CD4-positive, alpha-beta T cell treated with Interleukin-12 subunit alpha and Interleukin-12 subunit beta, for 1 hour (primary cell): ENCODE data around the gene KRT4.

ENCODE experiments used
- DNase-seq: peaks from one replicate; pipeline ENCODE4 v3.0.0-alpha.2; 2020

Gene KRT4

DNA sequence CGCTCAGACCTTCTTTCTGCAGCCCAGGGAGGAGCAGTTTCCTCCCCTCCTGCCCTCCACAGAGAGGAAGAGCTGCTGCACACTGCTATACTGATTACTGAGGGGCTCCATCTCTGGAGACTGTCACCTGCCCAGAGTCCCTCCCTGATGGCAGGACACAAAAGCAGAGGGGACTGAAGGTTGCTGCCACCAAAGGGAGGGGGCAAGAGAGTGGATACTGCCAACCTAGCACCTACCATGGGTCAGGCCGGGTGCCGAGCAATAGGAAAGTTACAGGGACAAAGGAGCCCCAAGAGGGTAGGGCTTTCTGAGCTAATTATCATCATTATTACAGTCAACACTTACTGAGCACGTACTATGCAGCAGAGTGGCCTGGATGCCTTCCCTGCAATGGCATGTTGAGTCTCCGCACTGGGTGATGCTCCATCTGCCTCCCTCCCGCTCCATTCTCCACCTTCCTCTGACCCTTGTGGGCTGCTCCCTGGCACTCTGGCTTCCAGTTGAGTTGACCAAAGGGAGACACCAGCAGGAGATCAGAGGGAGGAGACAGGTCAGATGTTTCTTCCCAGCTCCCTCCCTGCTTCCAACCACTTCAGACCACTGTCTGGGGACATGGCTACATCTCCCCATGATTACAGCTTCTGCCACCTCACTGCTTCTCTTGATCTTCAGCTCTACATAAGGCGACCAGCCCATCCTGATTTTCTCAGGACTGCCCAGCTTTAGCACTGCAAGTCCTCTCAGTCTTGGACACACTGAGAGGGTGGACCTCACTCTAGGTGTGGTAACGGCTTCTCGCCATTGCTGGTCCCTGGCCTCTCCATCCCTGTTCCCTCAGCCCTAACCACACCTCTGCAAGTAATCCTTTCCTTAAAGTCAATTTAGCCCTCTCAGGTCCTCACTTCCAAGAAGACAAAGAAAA is 22.8 kb upstream of the KRT4 start:
- no peak for DNase-seq

DNA sequence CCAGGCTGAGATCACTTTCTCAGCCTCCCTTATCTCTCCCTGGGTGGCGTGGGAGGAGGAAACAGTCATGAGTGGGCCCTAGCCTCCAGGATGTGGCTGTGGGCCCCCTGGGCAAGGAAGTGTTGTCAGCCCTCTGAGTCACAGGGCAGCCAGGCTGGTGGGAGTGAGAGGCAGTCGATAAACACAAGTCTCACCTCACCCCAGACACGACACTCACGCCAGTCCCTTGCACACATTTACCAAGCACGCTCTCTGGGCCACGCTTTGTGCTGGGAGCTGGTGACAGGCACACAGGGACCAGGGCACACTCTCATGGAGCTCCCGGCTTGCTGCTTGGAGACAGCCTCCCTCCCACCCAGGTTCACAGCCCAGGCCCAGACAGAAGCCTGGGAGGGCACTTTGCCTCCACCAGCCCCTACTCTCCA is 22.1 kb upstream of the KRT4 start:
- DNase-seq: peak; percentile 14

DNA sequence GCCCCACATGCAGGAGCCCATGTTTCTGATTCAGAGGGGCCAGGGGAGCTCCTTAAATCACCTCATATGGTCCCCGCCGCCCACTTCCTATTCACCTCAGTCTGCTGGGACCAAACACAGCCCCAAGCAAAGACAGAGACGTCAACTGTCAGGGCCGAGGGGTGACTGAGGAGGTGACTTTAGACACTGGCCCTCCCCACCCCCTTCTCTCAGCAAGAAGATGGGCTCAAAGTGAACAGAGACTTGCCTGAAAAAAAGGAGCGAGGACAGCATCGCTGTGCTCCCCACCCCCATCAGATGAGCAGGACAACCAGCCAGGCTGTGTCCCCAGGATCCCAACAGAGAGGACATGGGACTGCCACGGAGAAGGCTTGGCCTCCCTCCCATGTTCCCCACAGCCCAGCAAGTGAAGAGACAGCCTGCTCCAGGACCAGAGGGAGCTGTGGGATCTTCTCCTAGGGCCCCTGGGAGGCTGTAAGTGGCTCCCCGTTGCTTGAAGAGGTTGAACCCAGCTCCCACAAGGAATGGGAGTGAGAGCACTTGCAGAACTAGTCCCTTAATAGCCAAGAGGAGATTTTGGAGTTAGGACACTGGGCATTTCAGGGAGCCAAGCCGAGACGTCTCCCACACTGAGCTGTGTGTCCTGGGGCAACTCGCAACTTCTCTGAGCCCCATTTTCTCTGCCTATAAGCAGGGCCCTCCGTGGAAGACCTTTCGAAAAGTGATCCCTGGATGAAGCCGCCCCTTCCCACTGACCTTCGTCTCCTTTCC is 21.5 kb upstream of the KRT4 start:
- no peak for DNase-seq

DNA sequence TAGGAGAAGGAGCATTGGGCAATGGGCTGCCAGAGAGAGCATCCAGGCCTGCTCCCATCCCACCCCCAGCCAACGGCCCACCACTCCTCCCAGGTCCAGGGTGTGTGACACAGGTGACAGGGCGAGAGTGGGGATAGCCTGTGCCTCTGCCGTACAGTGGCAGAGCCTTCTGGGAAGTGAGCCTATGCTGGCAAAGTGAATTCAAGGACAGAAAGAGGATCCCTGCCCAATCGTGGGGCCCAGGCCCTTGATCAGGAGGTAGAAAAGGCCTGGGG is 20.7 kb upstream of the KRT4 start:
- DNase-seq: no peak

DNA sequence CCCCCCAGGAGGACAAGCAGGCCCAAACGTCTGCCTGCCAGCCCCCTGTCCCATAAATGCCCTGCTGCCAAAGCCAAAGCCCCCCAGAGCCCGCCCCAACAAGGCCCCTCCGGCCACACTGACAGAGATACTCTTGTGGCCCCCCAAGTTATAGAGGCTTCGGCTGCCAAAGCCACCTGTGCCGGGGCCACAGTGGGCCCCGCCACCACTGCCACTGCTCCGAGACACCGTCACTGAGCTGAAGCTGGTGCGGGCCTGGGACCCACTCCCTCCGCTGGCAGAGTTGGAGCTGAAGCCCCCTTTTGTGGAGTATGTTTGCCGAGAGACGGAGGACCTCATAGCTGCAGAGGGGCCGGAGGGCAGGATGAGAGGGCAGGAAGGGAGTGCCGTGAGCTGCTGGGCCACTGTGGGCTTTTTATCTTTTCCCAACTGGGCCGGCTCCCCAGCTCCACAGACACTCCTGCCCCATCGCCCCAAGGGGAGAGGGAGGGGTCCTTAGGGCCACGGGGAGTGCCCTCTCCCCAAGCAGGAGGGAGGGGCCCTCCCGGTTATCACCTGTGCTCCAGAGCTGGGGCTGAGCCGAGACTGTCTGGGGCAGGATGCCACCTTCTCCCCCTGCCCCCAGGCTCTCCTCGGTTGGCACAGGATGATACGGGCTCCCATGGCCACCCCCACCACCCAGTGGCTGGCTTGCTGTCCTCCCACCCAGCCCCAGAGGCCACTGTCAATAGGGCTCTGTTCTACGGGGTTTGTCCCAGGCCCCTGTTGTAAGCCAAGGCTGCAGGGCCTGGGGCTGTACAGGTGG is 20.2 kb upstream of the KRT4 start, which contains the start of gene KRT79:
Gene KRT79 (minus strand): TSS at position 390 of the 805 bp plus-strand sequence. CDS start 51 bp downstream, at position 339.
- no peak for DNase-seq

DNA sequence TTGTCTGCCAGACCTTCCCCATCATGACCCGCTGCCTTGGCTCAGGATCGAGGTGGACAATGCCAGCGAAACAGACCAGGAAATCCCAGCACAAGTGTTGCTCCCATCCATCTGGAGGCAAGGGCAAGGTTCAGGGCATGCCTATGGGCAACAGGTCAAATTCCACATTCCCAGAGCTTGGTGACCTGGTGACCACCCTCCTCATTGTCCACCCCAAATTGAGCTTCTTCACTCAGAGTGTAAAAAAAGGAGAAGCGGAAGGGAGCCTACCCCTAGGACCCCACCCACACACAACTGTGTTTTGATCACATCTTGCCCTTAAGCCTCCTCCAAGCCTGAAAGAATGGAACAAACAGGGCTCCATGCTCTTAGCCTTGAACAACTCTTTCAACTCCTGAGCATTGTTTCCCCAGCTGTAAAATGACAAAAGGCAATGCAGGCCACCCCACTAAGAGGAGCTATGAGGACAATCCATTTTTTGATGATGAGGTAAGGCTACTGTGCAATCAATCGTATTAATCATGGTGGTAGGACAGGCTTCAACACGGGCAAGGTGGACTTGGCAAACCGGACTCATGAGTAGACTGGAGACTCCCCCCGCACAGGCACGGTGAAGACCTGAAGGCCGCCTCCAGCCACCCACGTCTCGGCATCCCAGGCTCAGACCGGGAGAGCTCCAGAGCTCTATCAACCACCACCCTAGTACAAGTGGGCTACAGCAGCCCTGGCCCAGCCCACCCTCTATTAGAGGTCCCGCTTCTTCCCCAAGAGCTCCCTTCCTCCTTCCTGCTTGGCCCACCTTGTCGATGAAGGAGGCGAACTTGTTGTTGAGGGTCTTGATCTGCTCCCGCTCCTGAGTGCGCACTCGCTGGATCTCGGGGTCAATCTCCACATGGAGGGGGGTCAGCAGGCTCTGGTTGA is 19.3 kb upstream of the KRT4 start:
- no peak for DNase-seq

DNA sequence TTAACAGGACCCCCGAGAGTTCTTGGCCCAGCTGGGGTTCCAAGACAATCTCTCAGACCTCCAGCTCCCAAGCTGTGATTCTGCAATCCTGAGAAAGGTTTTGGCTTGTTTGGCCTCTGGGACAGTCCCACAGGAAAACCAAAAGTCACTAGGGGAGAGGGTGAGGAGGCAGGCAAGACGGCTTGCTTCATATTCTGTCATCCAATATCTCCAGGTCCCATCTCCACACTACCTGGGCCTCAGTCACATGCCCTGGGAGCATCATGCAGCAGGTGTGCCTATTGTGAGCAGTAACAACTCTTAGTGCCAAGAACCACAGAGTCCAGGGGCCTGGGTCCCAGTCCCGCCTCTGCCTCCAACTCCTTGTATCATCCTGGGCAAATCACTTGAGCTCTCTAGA is 18.5 kb upstream of the KRT4 start:
- no peak for DNase-seq

DNA sequence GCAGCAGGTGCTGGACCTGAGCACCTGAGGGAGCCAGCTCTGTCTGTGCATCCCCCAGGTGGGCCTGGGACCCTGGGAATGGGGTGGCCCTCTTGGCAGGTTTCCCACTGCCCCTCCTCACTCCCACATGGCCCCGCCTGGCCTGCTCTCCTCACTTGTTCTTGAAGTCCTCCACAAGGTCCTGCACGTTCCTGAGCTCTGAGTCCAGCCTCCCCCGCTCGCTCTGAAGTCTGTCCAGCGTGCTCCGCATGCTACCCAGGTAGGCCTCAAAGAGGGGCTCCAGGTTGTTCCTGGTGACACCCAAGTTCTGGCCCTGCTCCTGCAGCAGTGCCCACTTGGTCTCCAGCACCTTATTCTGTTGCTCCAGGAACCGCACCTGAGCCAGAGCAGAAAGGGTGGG is 17.3 kb upstream of the KRT4 start:
- no peak for DNase-seq

DNA sequence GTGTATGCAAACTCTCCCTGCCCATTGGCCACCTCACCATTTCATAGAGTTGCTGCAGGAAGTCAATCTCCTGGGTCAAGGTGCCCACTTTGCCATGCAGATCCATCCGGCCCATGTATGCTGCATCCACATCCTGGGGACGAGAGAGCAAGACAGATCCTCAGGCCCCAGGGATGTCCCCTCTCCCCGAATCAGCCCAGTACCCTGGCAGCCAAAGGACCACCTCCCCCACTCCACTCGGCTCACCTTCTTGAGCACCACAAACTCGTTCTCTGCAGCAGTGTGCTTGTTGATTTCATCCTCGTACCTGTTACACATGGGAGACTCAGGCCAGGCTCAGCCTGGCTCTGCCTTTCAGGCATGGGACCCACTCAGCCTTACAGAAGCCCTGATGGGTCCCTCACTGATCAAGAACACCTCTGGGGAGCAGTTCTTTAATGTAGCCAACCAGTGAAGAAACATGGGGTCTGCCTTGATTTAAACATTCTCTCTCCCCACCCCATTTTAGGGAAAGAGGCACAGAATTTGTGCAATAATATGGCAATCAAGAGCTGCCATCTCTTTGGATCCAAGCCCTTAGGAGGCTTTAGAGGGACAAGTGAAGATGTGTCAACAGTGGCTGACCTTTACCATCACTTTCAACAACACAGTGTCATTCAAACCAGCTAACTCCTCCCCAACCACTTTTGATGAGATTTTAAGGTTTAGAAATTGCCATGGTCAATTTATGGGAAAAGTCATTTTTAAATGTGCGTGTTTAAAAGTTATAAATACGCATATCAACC is 16.3 kb upstream of the KRT4 start:
- DNase-seq: no peak

DNA sequence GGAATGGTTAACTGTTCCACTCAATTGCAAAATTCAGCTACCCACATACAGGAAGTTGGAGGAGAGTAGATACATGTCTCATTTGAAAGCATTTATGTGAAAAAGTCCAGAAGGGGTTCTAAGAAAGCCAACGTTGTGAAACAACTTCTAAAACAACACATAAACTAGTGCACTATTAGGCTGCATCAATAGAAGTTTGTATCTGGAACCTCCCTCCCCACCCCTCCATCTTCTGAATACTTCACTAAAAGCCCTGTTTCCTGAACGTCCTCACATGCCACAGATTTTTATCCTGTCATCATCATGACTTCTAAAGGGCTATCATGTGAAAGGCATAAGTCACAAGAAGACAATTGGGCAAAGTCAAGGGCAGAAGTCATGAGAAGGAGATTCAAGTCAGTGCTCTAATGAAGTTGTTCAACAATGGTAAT is 14.7 kb upstream of the KRT4 start:
- no peak for DNase-seq

DNA sequence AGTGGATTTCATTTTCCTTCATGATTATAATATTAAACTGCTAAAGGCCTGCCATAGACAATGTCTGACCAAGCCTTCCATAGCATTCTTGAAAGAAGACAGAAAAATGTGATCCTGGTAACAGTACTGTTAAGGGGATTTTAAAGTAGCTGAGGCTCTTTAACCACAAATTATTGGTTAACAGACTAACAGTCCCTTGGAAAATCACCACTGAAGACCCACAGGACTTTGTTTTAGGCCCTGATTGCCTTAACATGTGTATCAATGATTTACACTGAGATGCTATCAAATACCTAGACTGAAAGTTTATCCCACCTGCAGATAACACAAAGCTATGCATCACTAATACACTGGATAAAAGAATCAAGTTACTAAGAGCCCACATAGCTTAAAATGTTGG is 14.2 kb upstream of the KRT4 start:
- DNase-seq: no peak

DNA sequence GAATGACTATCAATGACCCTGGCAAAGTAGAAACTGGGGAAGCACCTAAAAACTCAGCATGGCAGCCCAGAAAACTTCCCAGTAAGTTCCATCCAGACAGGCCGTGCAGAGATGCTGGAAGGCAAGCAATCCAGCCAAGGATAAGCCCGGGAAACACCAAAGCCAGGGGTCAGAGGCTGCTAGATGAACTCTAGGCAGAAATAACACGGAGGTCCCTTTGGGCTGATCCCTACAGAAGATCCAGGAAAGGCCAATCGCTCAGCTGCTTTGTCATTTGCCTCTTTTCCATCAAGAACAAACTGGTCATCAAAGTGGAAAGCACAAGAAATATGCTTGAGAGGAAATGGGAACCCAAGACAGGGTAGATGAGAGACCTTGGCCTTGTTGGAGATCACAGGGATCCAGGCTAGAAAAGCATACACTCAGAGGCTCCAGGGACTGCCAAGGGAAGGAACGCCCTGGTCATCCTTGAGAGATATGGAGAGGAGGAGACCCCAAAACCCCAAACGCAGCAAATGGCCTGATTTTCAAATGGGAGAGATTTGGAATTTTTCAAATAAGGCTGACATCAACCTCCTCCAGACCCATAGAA is 13.7 kb upstream of the KRT4 start:
- DNase-seq: no peak

DNA sequence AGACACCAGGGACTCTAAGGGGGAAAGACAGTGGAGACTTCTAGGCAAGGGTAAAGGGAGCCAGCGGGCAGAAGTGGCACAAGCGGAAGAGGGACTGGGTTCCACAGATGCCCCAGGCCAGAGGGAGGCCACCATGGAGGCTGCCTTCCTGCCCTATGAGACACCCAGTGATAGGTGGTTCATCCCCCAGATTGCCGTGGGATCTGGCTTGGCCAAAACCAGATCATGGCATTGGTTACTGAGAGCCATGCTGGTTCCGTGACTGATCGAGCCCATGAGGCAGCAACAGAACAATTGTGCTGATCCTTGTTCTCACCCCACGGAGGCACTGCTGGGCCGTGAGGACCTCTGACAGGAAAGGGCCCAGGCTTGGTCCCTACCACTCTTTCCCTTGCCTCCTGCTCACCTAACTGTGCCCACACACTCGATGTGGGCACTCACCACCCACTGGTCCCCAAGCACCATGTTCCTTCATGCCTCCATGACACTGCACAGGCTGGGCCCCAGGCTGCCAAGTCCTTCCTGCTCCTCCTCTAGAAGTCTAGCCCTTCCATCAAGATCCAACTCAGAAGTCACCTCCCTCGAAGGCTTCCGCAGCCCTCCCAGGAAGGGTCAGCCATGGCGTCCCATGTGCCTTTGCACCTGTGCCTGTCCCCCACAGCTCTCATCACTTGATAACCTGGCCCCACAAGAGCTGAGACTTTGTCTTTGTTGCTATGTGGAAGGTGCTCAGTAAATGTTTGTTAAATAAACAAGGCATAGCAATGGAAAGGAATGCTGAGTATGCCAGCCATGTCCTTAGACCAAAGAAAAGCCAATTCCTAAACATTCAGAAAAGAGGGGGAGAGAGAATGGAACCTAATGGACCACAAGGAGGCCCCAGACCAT is 12.9 kb upstream of the KRT4 start:
- no peak for DNase-seq

DNA sequence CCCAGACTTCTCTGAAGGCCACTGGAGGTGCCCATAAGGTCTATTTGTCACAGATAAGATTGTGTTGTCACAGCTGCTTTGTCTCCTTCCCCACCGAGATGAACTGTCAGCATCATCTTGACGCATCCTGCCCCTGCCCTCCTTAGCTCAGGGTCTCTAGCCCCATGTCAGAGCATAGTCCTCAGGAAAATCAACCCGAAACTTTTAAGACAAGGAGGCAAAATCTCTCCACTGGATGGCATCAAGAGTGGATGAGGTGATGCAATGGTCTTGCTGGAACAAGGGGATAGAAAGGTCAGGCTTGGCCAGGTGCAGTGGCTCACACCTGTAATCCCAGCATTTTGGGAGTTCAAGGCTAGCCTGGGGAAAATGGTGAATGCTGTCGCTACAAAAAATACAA is 12.0 kb upstream of the KRT4 start:
- no peak for DNase-seq

DNA sequence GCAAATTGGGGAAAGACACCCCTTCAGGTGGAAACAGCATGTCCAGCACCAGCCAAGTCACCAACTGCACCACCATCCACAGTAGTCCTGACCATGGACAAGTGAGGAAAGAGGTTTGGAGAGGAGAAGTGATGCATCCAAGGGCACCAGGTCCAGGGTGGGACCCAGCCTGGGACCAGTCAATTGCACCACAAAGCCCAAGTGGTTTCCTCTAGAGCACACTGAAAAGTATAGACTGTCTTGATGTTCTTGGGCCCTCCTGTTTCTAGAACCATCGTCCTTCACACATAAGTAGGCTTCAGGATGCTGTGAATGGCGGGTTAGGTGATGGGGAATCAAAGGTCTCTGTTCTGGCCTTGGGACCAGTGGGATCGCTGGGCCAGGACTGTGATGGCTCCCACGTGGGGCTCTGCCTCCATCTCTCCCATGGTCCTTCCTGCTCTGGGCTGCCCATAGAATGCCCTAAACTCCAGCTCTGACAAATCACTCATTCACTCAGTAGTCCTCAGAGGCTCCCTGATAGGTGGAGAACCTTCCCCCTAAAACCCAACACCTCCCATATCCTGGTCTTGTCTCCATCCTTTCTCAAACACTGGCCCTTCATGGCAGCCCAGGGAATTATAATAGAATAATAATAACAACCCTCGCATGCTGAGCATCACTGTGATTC is 11.0 kb upstream of the KRT4 start:
- DNase-seq: no peak

DNA sequence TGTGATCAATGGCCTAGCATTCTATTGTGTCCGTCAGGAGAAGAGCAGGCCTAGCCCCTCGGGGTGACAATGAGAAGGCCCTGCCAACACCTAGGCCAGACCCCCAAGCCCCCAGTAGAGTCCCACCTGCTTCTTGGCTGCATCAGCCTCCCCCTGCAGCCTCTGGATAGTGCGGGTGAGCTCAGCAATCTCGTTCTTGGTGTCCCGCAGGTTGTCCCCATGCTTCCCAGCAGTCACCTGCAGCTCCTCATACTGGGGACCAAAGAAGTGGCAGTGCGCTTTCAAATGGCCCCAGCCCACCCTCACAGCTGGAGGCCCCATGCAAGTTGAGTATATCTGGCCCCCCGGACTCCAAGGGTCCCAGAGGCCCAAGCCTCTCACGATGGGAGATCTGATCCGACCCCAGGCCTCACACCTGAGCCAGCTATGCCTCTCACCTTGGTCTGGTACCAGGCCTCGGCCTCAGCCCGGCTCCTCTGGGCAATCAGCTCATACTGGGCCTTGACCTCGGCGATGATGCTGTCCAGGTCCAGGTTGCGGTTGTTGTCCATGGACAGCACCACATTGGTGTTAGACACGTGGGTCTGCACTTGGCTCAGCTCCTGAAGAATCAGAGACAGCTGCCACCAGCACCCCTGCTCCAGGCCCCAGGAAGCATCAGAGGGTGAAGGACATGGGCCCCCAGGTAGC is 10.0 kb upstream of the KRT4 start:
- no peak for DNase-seq

DNA sequence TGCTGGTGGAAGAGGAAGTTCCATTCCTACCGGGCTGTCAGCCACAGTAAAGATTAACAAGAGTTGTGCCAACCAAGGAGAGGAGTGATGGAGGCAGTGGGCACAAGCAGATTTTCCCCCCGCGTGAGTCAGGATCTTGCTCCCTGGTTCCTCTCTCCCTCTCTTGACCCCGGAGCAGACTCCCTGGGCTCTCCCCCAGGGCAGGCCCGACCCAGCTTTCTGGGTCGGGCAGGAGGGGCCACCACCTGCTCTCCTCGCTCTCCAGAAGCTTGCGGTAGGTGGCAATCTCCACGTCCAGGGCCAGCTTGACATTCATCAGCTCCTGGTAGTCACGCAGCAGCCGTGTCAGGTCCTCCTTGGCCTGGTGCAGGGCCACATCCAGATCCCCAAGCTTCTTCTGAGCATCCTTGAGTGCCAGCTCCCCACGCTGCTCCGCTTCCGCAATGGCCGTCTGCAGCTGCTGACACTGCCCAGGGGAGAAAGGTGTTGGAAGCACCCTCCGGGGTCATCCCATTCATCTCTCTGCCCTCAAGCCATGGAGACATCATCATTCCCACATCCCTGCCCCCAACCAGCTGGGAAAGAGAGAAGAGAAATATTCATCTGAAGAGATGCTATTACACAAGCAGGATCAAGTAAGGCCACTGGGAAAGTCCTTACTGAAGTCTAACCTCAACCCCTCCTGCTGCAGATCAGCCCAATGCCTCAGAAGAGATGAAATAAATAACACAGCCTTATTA is 9.0 kb upstream of the KRT4 start:
- no peak for DNase-seq
